ENCODE measurements around the gene KCTD10. TPM values are rescaled to one million over a fixed set of nuclear protein-coding genes. Genes with fewer than 3 reads are reported as not detected.
A peak's percentile ranks its signal among the peaks of the same experiment; 100 is the strongest.

Gene KCTD10
- total and polyA plus RNA-seq, 9 of the 15 experiments (the other 6 are each of a cell fraction or from before 2014, with no cell fraction given), result 1.9 to 37.5 (median 15.7) TPM

GRCh38 chr12:109477185-109477962, at the start of gene KCTD10, which contains the start of gene UBE3B (continued):
- TF ChIP-seq THRA (IDR thresholded peaks at IDR 0.05), result no peak
- TF ChIP-seq SRF (CRISPR knock-in tag; IDR thresholded peaks at IDR 0.05), result no peak
- no peak for TF ChIP-seq ZNF217 (CRISPR knock-in tag; IDR thresholded peaks at IDR 0.05)
- TF ChIP-seq NFYB (IDR thresholded peaks at IDR 0.05; ENCODE audit: extremely low read depth, insufficient read length), result no peak
- no peak for TF ChIP-seq NR3C1 (CRISPR knock-in tag; IDR thresholded peaks at IDR 0.05)
- no peak for TF ChIP-seq ZNF347 (CRISPR knock-in tag; IDR thresholded peaks at IDR 0.05; ENCODE audit: low read depth)
- TF ChIP-seq RREB1 (CRISPR knock-in tag; IDR thresholded peaks at IDR 0.05), result peak; percentile 93
- TF ChIP-seq ZNF253 (CRISPR knock-in tag; conservative IDR thresholded peaks at IDR 0.05), result no peak
- TF ChIP-seq SP1 (CRISPR knock-in tag; IDR thresholded peaks at IDR 0.05), result peak; percentile 93
- no peak for TF ChIP-seq HMG20A (CRISPR knock-in tag; conservative IDR thresholded peaks at IDR 0.05)
- no peak for TF ChIP-seq HNRNPH1 (optimal IDR thresholded peaks at IDR 0.05; ENCODE audit: low read depth, low read length)
- TF ChIP-seq, protein P1, sequence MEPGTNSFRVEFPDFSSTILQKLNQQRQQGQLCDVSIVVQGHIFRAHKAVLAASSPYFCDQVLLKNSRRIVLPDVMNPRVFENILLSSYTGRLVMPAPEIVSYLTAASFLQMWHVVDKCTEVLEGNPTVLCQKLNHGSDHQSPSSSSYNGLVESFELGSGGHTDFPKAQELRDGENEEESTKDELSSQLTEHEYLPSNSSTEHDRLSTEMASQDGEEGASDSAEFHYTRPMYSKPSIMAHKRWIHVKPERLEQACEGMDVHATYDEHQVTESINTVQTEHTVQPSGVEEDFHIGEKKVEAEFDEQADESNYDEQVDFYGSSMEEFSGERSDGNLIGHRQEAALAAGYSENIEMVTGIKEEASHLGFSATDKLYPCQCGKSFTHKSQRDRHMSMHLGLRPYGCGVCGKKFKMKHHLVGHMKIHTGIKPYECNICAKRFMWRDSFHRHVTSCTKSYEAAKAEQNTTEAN (CRISPR knock-in tag; IDR thresholded peaks at IDR 0.05), result no peak
- TF ChIP-seq TEAD4 (IDR thresholded peaks at IDR 0.05; ENCODE audit: low read length), result no peak
- TF ChIP-seq TEAD4 (CRISPR knock-in tag; IDR thresholded peaks at IDR 0.05; ENCODE audit: borderline replicate concordance), result no peak
- TF ChIP-seq ZNF212 (CRISPR knock-in tag; IDR thresholded peaks at IDR 0.05), result no peak
- peak; percentile 52 for TF ChIP-seq RBM22 (IDR thresholded peaks at IDR 0.05; ENCODE audit: low read depth, low read length, poor library complexity, severe bottlenecking)
- 0 out of 2 replicates have a peak, but pooled peaks have one; percentile 28 for TF ChIP-seq RHOXF2B (CRISPR knock-in tag; conservative IDR thresholded peaks at IDR 0.05)
- TF ChIP-seq GTF2F1 (IDR thresholded peaks at IDR 0.05; ENCODE audit: low read depth, low read length), result no peak
- TF ChIP-seq U2AF2 (optimal IDR thresholded peaks at IDR 0.05; ENCODE audit: low read depth, low read length), result no peak
- no peak for TF ChIP-seq ERF (CRISPR knock-in tag; IDR thresholded peaks at IDR 0.05)
- TF ChIP-seq ZC3H11A (IDR thresholded peaks at IDR 0.05; ENCODE audit: low read depth, low read length), result no peak
